OCI-LY1 (cell line): ENCODE measurements around the gene CRHBP.
"Not testable (repeated sequence)": the region's sequence is repeated elsewhere in the genome, so short reads cannot be mapped to it uniquely, and the experiment has no call there.

ENCODE experiments used
- H2AFZ ChIP-seq: fragments of 200-600 bp; sonication (generic), shearing (Covaris generic); 2 replicates; pipeline ENCODE4 v1.6.0; 2014; ENCODE audit warnings: antibody characterized with exemption, mild to moderate bottlenecking, low read length
- H3F3A ChIP-seq: fragments of 200-600 bp; sonication (generic), shearing (Covaris generic); 2 replicates; pipeline ENCODE4 v1.6.0; 2014; ENCODE audit warnings: mild to moderate bottlenecking, antibody characterized with exemption, low read length, moderate library complexity; ENCODE audit not compliant: insufficient read depth
- H3K27ac ChIP-seq: fragments of 200-600 bp; sonication (generic); 2 replicates; pipeline ENCODE4 v1.5.1; 2014; ENCODE audit warnings: low read length, mixed run types, mild to moderate bottlenecking, low read depth; ENCODE audit not compliant: poor library complexity, severe bottlenecking
- H3K27me3 ChIP-seq: fragments of 200-600 bp; sonication (generic); 2 replicates; pipeline ENCODE4 v1.6.0; 2014; ENCODE audit warnings: antibody characterized with exemption, mild to moderate bottlenecking, low read length, moderate library complexity; ENCODE audit not compliant: insufficient read depth
- H3K36me3 ChIP-seq: fragments of 200-600 bp; sonication (generic); 2 replicates; pipeline ENCODE4 v1.6.1; 2014; ENCODE audit warnings: mild to moderate bottlenecking, antibody characterized with exemption, low read length, moderate library complexity, mixed read lengths; ENCODE audit not compliant: insufficient read depth
- H3K4me1 ChIP-seq: fragments of 200-600 bp; sonication (generic); 2 replicates; pipeline ENCODE4 v1.5.1; 2014; ENCODE audit warnings: mild to moderate bottlenecking, low read length, moderate library complexity; ENCODE audit not compliant: insufficient read depth, severe bottlenecking
- H3K4me2 ChIP-seq: fragments of 200-600 bp; sonication (generic), shearing (Covaris generic); 2 replicates; pipeline ENCODE4 v1.6.1; 2014; ENCODE audit warnings: low read length
- H3K4me3 ChIP-seq: fragments of 200-600 bp; sonication (generic); 2 replicates; pipeline ENCODE4 v1.5.1; 2014; ENCODE audit warnings: low read length, low read depth, mild to moderate bottlenecking, mixed read lengths; ENCODE audit not compliant: poor library complexity, severe bottlenecking
- H3K79me2 ChIP-seq: fragments of 200-600 bp; shearing (Covaris generic); 2 replicates; pipeline ENCODE4 v1.6.1; 2016; ENCODE audit warnings: mixed run types, low read length, mixed read lengths; ENCODE audit not compliant: insufficient read depth
- H3K9ac ChIP-seq: fragments of 200-600 bp; sonication (generic), shearing (Covaris generic); 2 replicates; pipeline ENCODE4 v1.6.1; 2014; ENCODE audit warnings: mild to moderate bottlenecking, low read length, mixed read lengths
- H3K9me2 ChIP-seq: fragments of 200-600 bp; sonication (generic), shearing (Covaris generic); 2 replicates; pipeline ENCODE4 v1.6.1; 2014; ENCODE audit warnings: low read depth, mild to moderate bottlenecking, low read length, mixed read lengths
- H3K9me3 ChIP-seq: fragments of 200-600 bp; shearing (Covaris generic); 2 replicates; pipeline ENCODE4 v1.6.1; 2014; ENCODE audit warnings: low read length, mixed read lengths
- H4K20me1 ChIP-seq: fragments of 200-600 bp; sonication (generic), shearing (Covaris generic); 2 replicates; pipeline ENCODE4 v1.6.0; 2016; ENCODE audit warnings: mild to moderate bottlenecking, low read length; ENCODE audit not compliant: insufficient read depth
- EZH2 ChIP-seq: fragments of 200-600 bp; sonication (generic), shearing (Covaris generic); IDR thresholded peaks from 2 replicates; pipeline ENCODE4 v1.8.0; 2017; ENCODE audit warnings: borderline replicate concordance, mixed run types, mild to moderate bottlenecking, antibody characterized with exemption, low read length, moderate library complexity, mixed read lengths
- TF ChIP-seq, protein P1 (sequence below): fragments of 200-600 bp; sonication (generic), shearing (Covaris generic); IDR thresholded peaks from 2 replicates; pipeline ENCODE4 v1.5.1; 2017; ENCODE audit warnings: mild to moderate bottlenecking, antibody characterized with exemption, low read length, moderate library complexity, mixed read lengths

The CRHBP gene

GRCh38 chr5:76944638-76945037 is 8.2 kb upstream of the CRHBP start:
- Histone ChIP-seq H3K4me1 (peaks cover 5% of the 10 kb centered on the region), H3K9me2 (no peaks in the 10 kb centered on the region), H3K4me2 (no peak overlapping the region), H2AFZ (no peak overlapping the region), H3K36me3 (peaks cover 10% of the 10 kb centered on the region), H3K4me3 (no peak overlapping the region), H3F3A (no peaks in the 10 kb centered on the region), H3K27ac (no peak overlapping the region), H3K9ac (no peak overlapping the region), H3K27me3 (no peaks in the 10 kb centered on the region), H3K79me2 (no peaks in the 10 kb centered on the region), H4K20me1 (no peaks in the 10 kb centered on the region), H3K9me3 (no peaks in the 10 kb centered on the region)
- TF ChIP-seq EZH2 = no peak
- TF ChIP-seq, protein P1, sequence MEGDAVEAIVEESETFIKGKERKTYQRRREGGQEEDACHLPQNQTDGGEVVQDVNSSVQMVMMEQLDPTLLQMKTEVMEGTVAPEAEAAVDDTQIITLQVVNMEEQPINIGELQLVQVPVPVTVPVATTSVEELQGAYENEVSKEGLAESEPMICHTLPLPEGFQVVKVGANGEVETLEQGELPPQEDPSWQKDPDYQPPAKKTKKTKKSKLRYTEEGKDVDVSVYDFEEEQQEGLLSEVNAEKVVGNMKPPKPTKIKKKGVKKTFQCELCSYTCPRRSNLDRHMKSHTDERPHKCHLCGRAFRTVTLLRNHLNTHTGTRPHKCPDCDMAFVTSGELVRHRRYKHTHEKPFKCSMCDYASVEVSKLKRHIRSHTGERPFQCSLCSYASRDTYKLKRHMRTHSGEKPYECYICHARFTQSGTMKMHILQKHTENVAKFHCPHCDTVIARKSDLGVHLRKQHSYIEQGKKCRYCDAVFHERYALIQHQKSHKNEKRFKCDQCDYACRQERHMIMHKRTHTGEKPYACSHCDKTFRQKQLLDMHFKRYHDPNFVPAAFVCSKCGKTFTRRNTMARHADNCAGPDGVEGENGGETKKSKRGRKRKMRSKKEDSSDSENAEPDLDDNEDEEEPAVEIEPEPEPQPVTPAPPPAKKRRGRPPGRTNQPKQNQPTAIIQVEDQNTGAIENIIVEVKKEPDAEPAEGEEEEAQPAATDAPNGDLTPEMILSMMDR = no peak

DNA sequence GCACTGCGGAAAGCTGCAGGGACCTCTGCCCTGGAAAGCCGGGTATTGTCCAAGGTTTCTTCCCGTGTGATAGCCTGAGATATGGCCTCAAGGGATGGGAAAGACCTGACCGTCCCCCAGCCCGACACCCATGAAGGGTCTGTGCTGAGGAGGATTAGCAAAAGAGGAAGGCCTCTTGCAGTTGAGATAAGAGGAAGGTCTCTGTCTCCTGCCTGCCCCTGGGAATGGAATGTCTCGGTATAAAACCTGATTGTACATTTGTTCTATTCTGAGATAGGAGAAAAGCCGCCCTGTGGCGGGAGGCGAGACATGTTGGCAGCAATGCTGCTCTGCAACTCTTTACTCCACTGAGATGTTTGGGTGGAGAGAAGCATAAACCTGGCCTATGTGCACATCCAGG is 7.6 kb upstream of the CRHBP start:
- not testable (repeated sequence) for H3K79me2 ChIP-seq, H3K27ac ChIP-seq, H3K4me1 ChIP-seq, H3K27me3 ChIP-seq, H3K4me3 ChIP-seq, H4K20me1 ChIP-seq, H3K4me2 ChIP-seq, H2AFZ ChIP-seq, H3K9ac ChIP-seq, H3F3A ChIP-seq, H3K9me3 ChIP-seq, H3K36me3 ChIP-seq, H3K9me2 ChIP-seq

GRCh38 chr5:76946090-76946489 is 6.8 kb upstream of the CRHBP start:
- H3K9ac ChIP-seq = no peak overlapping the region
- no peak overlapping the region for H3K4me2 ChIP-seq
- H3K4me3 ChIP-seq = no peak overlapping the region
- H2AFZ ChIP-seq = no peak overlapping the region
- H3K79me2 ChIP-seq = no peaks in the 10 kb centered on the region
- peaks cover 5% of the 10 kb centered on the region for H3K4me1 ChIP-seq
- no peak overlapping the region for H3K27ac ChIP-seq
- H3K36me3 ChIP-seq = peaks cover 10% of the 10 kb centered on the region
- H4K20me1 ChIP-seq = no peaks in the 10 kb centered on the region
- no peaks in the 10 kb centered on the region for H3K9me2 ChIP-seq
- no peaks in the 10 kb centered on the region for H3K9me3 ChIP-seq
- no peaks in the 10 kb centered on the region for H3K27me3 ChIP-seq
- H3F3A ChIP-seq = no peaks in the 10 kb centered on the region
- no peak for TF ChIP-seq EZH2
- TF ChIP-seq, protein P1 = no peak

DNA sequence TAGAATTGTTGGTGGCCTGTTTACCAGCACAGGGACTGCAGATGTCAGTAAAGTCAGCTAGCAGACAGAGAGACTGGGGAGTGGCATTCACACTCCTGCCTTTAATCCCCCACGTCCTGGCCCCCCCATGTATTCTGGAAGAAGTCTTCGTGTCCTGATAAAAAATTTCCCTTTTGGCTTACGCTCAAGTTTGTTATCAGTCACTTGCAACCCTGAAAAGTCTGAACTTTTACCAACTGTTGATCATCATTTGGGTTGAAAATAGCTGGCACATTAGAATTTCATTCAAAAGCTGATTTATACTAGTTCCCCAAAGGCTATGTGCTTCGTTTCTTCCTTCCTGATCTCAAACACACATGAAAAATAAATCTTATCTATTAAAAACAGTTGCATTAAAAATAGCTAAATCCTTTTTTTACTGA is 5.8 kb upstream of the CRHBP start:
- Histone ChIP-seq H3K4me2 (no peak overlapping the region), H3K79me2 (no peaks in the 10 kb centered on the region), H3K4me3 (no peak overlapping the region), H3K27ac (no peak overlapping the region), H3K9ac (no peak overlapping the region), H3K4me1 (peaks cover 5% of the 10 kb centered on the region), H4K20me1 (no peaks in the 10 kb centered on the region), H3K36me3 (peaks cover 10% of the 10 kb centered on the region), H3F3A (no peaks in the 10 kb centered on the region), H3K27me3 (no peaks in the 10 kb centered on the region), H3K9me3 (no peaks in the 10 kb centered on the region), H2AFZ (no peak overlapping the region), H3K9me2 (no peaks in the 10 kb centered on the region)
- TF ChIP-seq, protein P1 = no peak
- TF ChIP-seq EZH2 = no peak
